IMR-90 (cell line): ENCODE data around the gene ACADS. TPM values are rescaled to one million over a fixed set of nuclear protein-coding genes. Genes with fewer than 3 reads are reported as not detected.

Experiments
- ATAC-seq: fragments of 200-7000 bp; cut with Tn5 transposase; 2 replicates; pipeline ENCODE4 v1.9.1; 2020; ENCODE audit warnings: low read depth, mild to moderate bottlenecking, moderate library complexity
- BruUV-seq: library from RNA; stranded (reverse); fragments of 400-500 nt; replicated peaks from 2 replicates; lab custom pipeline; 2021; lab: Mats Ljungman, UMichigan
- CTCF ChIA-PET: fragments of 300-600 bp; formaldehyde crosslinking; extraction: SDS; loops from one replicate; lab custom pipeline; 2021; ENCODE audit warnings: antibody characterized with exemption; lab: Yijun Ruan, JAX
- POLR2A ChIA-PET: fragments of 300-600 bp; sonication (Branson Sonifier 250); formaldehyde crosslinking; loops from one replicate; lab custom pipeline; 2022; ENCODE audit warnings: antibody characterized with exemption; ENCODE audit not compliant: unreplicated experiment; lab: Charles Lee
- DNase-seq: peaks from one replicate; pipeline ENCODE4 v3.0.0; 2013
- H2AFZ ChIP-seq: replicated peaks from 2 replicates; pipeline ENCODE3; 2013; ENCODE audit warnings: low read length, mild to moderate bottlenecking; ENCODE audit not compliant: poor library complexity
- H2AK5ac ChIP-seq: 2 replicates; pipeline ENCODE4 v1.6.1; 2013; ENCODE audit warnings: low read depth, low read length, inconsistent platforms
- H2AK9ac ChIP-seq: replicated peaks from 2 replicates; pipeline ENCODE3; 2013; ENCODE audit warnings: mild to moderate bottlenecking, low read depth, low read length, moderate library complexity; ENCODE audit not compliant: poor library complexity
- H2BK120ac ChIP-seq: 2 replicates; pipeline ENCODE4 v1.6.1; 2013; ENCODE audit warnings: low read depth, low read length, inconsistent platforms
- H2BK15ac ChIP-seq: 3 replicates; pipeline ENCODE4 v1.6.1; 2013; ENCODE audit warnings: low read depth, low read length, inconsistent platforms
- H2BK20ac ChIP-seq: 2 replicates; pipeline ENCODE4 v1.6.1; 2013; ENCODE audit warnings: low read depth, mild to moderate bottlenecking, inconsistent platforms, low read length, moderate library complexity
- H2BK5ac ChIP-seq: 2 replicates; pipeline ENCODE4 v1.6.1; 2013; ENCODE audit warnings: mild to moderate bottlenecking, low read depth, low read length, inconsistent platforms; ENCODE audit not compliant: poor library complexity, severe bottlenecking
- H3K14ac ChIP-seq: replicated peaks from 2 replicates; pipeline ENCODE4 v1.6.1; 2013; ENCODE audit warnings: low read depth, low read length, inconsistent platforms
- H3K18ac ChIP-seq: 2 replicates; pipeline ENCODE4 v1.6.1; 2013; ENCODE audit warnings: low read depth, low read length, control low read depth
- H3K23ac ChIP-seq: 2 replicates; pipeline ENCODE4 v1.6.1; 2013; ENCODE audit warnings: low read depth, low read length, inconsistent platforms
- H3K27ac ChIP-seq: 2 replicates; pipeline ENCODE4 v1.5.1; 2013; ENCODE audit warnings: mild to moderate bottlenecking, control low read depth, low read length; ENCODE audit not compliant: insufficient read depth
- H3K27me3 ChIP-seq: 2 replicates; pipeline ENCODE4 v1.6.1; 2013; ENCODE audit warnings: low read length; ENCODE audit not compliant: control insufficient read depth, insufficient read depth
- H3K36me3 ChIP-seq: 2 replicates; pipeline ENCODE4 v1.6.1; 2013; ENCODE audit warnings: low read length, mixed read lengths; ENCODE audit not compliant: control insufficient read depth, insufficient read depth
- H3K4ac ChIP-seq: 2 replicates; pipeline ENCODE4 v1.6.1; 2013; ENCODE audit warnings: low read depth, low read length, inconsistent platforms
- H3K4me1 ChIP-seq: 2 replicates; pipeline ENCODE4 v1.6.1; 2013; ENCODE audit warnings: low read length, mixed read lengths; ENCODE audit not compliant: control insufficient read depth, insufficient read depth
- H3K4me2 ChIP-seq: 2 replicates; pipeline ENCODE4 v1.6.1; 2013; ENCODE audit warnings: low read depth, mild to moderate bottlenecking, control low read depth, low read length, moderate library complexity
- H3K4me3 ChIP-seq: 2 replicates; pipeline ENCODE4 v1.5.1; 2013; ENCODE audit warnings: low read depth, mild to moderate bottlenecking, control low read depth, low read length, moderate library complexity; ENCODE audit not compliant: insufficient read depth
- H3K56ac ChIP-seq: 2 replicates; pipeline ENCODE4 v1.6.1; 2013; ENCODE audit warnings: low read length, inconsistent platforms; ENCODE audit not compliant: insufficient read depth; ENCODE audit errors: extremely low read depth
- H3K79me1 ChIP-seq, 2 experiments: 2 replicates each; pipeline ENCODE4 v1.6.1; 2013; ENCODE audit warnings: low read length in 2 of 2, inconsistent platforms in 1 of 2, low read depth in 1 of 2
- H3K9ac ChIP-seq: 2 replicates; pipeline ENCODE4 v1.6.1; 2013; ENCODE audit warnings: low read depth, low read length, control low read depth
- H3K9me1 ChIP-seq: 2 replicates; pipeline ENCODE4 v1.6.1; 2013; ENCODE audit warnings: low read length, inconsistent platforms; ENCODE audit not compliant: insufficient read depth
- H3K9me3 ChIP-seq: 2 replicates; pipeline ENCODE4 v1.6.1; 2013; ENCODE audit warnings: low read length; ENCODE audit not compliant: control insufficient read depth, insufficient read depth
- H4K20me1 ChIP-seq: 2 replicates; pipeline ENCODE4 v1.6.1; 2013; ENCODE audit warnings: low read length, inconsistent platforms; ENCODE audit not compliant: insufficient read depth
- H4K5ac ChIP-seq: 2 replicates; pipeline ENCODE4 v1.6.1; 2013; ENCODE audit warnings: mild to moderate bottlenecking, low read depth, low read length, control low read depth
- H4K8ac ChIP-seq, 2 experiments: 2 replicates each; pipeline ENCODE4 v1.6.1; 2013; ENCODE audit warnings: low read depth in 2 of 2, low read length in 2 of 2, control low read depth in 1 of 2, inconsistent platforms in 1 of 2
- H4K91ac ChIP-seq: 2 replicates; pipeline ENCODE4 v1.6.1; 2013; ENCODE audit warnings: low read depth, low read length, inconsistent platforms; ENCODE audit not compliant: insufficient read depth
- BHLHE40 ChIP-seq: fragments of 150-350 bp; IDR thresholded peaks from 2 replicates; pipeline ENCODE4 v1.6.1; 2016; ENCODE audit warnings: mild to moderate bottlenecking, low read depth, low read length
- CHD1 ChIP-seq: IDR thresholded peaks from 2 replicates; pipeline ENCODE4 v1.6.1; 2012; ENCODE audit warnings: low read depth, low read length, improper control_type of control experiment
- CTCF ChIP-seq: conservative IDR thresholded peaks from 2 replicates; pipeline ENCODE4 v1.5.1; 2012; ENCODE audit warnings: mild to moderate bottlenecking, low read depth, low read length, improper control_type of control experiment
- ELK1 ChIP-seq: fragments of 150-350 bp; IDR thresholded peaks from 2 replicates; pipeline ENCODE4 v1.6.1; 2016; ENCODE audit warnings: low read depth, mild to moderate bottlenecking, low read length, moderate library complexity, borderline replicate concordance
- FOS ChIP-seq: fragments of 150-350 bp; IDR thresholded peaks from 2 replicates; pipeline ENCODE4 v1.6.1; 2016; ENCODE audit warnings: low read depth, low read length
- MAFK ChIP-seq: IDR thresholded peaks from 2 replicates; pipeline ENCODE4 v1.6.1; 2012; ENCODE audit warnings: low read depth, low read length, improper control_type of control experiment
- MXI1 ChIP-seq: IDR thresholded peaks from 2 replicates; pipeline ENCODE4 v1.6.1; 2012; ENCODE audit warnings: low read depth, mild to moderate bottlenecking, low read length, moderate library complexity, borderline replicate concordance
- NFE2L2 ChIP-seq: fragments of 150-350 bp; IDR thresholded peaks from 2 replicates; pipeline ENCODE4 v1.6.1; 2016; ENCODE audit warnings: low read depth, mild to moderate bottlenecking, low read length
- RAD21 ChIP-seq: IDR thresholded peaks from 2 replicates; pipeline ENCODE4 v1.6.1; 2012; ENCODE audit warnings: low read length, improper control_type of control experiment
- RCOR1 ChIP-seq: IDR thresholded peaks from 2 replicates; pipeline ENCODE4 v1.6.1; 2012; ENCODE audit warnings: mild to moderate bottlenecking, low read length, improper control_type of control experiment; ENCODE audit not compliant: insufficient replicate concordance
- RFX5 ChIP-seq: IDR thresholded peaks from 2 replicates; pipeline ENCODE4 v1.8.0; 2012; ENCODE audit warnings: low read depth, mild to moderate bottlenecking, low read length, moderate library complexity
- SMC3 ChIP-seq: fragments of 150-350 bp; IDR thresholded peaks from 2 replicates; pipeline ENCODE4 v1.6.1; 2016; ENCODE audit warnings: low read depth, mild to moderate bottlenecking, antibody characterized with exemption, low read length, moderate library complexity
- WGBS, 2 experiments: methylation state at CpG; one replicate each; pipeline versions ENCODE4 v1.1.5 to v1.1.7; 2013; ENCODE audit warnings: missing lambda C conversion rate in 2 of 2; ENCODE audit not compliant: insufficient read length in 1 of 2; ENCODE audit errors: extremely low coverage in 2 of 2; 5-methylcytosine and 5-hydroxymethylcytosine counted together
- dilution Hi-C: fragments of 300-500 bp; cut with HindIII; formaldehyde crosslinking; loops from one replicate; pipeline ENCODE4 v1.14.3; 2018; ENCODE audit warnings: low sequenced_read_pairs; ENCODE audit not compliant: unreplicated experiment
- in situ Hi-C: fragments of 300-500 bp; cut with MboI; formaldehyde crosslinking; loops from 3 replicates; pipeline ENCODE4 v1.14.3; 2019; ENCODE audit warnings: low sequenced_read_pairs, inconsistent platforms, mixed read lengths
- intact Hi-C: fragments of 100-400 bp; cut with micrococcal nuclease; formaldehyde crosslinking; loops from 2 replicates; pipeline ENCODE4 v1.10.0; 2022
- polyA plus RNA-seq, 3 experiments: library from polyadenylated mRNA; depleted of rRNA; stranded (reverse); fragments of >200 nt; gene quantifications; 2 replicates each; pipeline ENCODE4 v1.2.3, GENCODE V29; 2012; ENCODE audit warnings: low replicate concordance in 1 of 3
- total RNA-seq: library from RNA; depleted of rRNA; stranded (reverse); fragments of >200 nt; gene quantifications from 2 replicates; pipeline ENCODE4 v1.2.3, GENCODE V29; 2012

The ACADS gene
- total and polyA plus RNA-seq, 2 of the 4 experiments (the other 2 are of a cell fraction): 2.9 to 5.5 TPM

- Histone ChIP-seq H3K27me3 (no peaks in the 10 kb centered on the region), H3K18ac (no peak overlapping the region), H4K20me1 (peaks cover 71% of the 10 kb centered on the region), H4K5ac (no peak overlapping the region), H2BK5ac (no peak overlapping the region), H3K9ac (no peak overlapping the region), H2BK15ac (no peak overlapping the region), H2AK5ac (no peak overlapping the region), H3K4me3 (no peak overlapping the region), H3K4me2 (peak overlapping the region; percentile 99), H2BK120ac (no peak overlapping the region), H2AFZ (no peak overlapping the region), H3K9me3 (no peaks in the 10 kb centered on the region), H3K36me3 (peaks cover 6% of the 10 kb centered on the region), H3K27ac (no peak overlapping the region), H3K56ac (no peak overlapping the region), H4K91ac (no peak overlapping the region), H2AK9ac (no peak overlapping the region), H2BK20ac (no peak overlapping the region), H3K23ac (peak overlapping the region; percentile 70), H3K9me1 (peaks cover 28% of the 10 kb centered on the region), H3K14ac (no peak overlapping the region), H3K4me1 (peaks cover 11% of the 10 kb centered on the region), H3K79me1 (peaks cover 41 to 71% of the 10 kb centered on the region in 2 experiments), H4K8ac (no peak overlapping the region), H3K4ac (no peak overlapping the region)
- intact Hi-C loops (loop anchor here (2.0 kb wide), 1 partner anchor 21 kb away; the partner anchor contains the start of gene UNC119B), in situ Hi-C loops (no loop called here), dilution Hi-C loops (no loop called here)
- 74% methylated on average over 4 of the region's 6 CpGs; no CpG with 5 or more reads in 1 of the 2 experiments for WGBS, 2 experiments
- BruUV-seq: no TSS peak
- CTCF ChIA-PET: interaction anchor here (0.6 kb wide), 1 partner anchor 40 kb away, joined by 3 read pairs; no protein-coding TSS in a partner anchor
- no peak for TF ChIP-seq NFE2L2
- TF ChIP-seq SMC3: no peak
- no peak for TF ChIP-seq RFX5
- no peak for TF ChIP-seq MXI1
- TF ChIP-seq CTCF: no peak
- TF ChIP-seq ELK1: no peak
- TF ChIP-seq BHLHE40: no peak
- TF ChIP-seq MAFK: no peak
- no peak for TF ChIP-seq FOS
- no peak for TF ChIP-seq RAD21
- TF ChIP-seq CHD1: no peak
- no peak for TF ChIP-seq RCOR1
- ATAC-seq: no peak
- no peak for DNase-seq
- POLR2A ChIA-PET: no interaction called here
Observed at GRCh38 chr12:120689397-120690082, 36.1 kb upstream of the ACADS start.
